HG03432 (cell line): ENCODE measurements around the gene TMEM53.
"Not testable (repeated sequence)": the region's sequence is repeated elsewhere in the genome, so short reads cannot be mapped to it uniquely, and the experiment has no call there.

ENCODE experiments used
- ATAC-seq: cut with Tn5 transposase; IDR thresholded peaks from one replicate; pipeline ENCODE4 v1.9.1; 2021; ENCODE audit warnings: mild to moderate bottlenecking, moderate library complexity; ENCODE audit not compliant: unreplicated experiment

Gene TMEM53

GRCh38 chr1:44699375-44699774 is 25.1 kb upstream of the TMEM53 start:
- ATAC-seq = not testable (repeated sequence)

- ATAC-seq = no peak
These were observed 23.9 kb upstream of the TMEM53 start for GRCh38 chr1:44698138-44698537.

GRCh38 chr1:44696789-44697345 is 22.6 kb upstream of the TMEM53 start:
- ATAC-seq = no peak

- no peak for ATAC-seq
These were observed 21.8 kb upstream of the TMEM53 start for GRCh38 chr1:44696101-44696500.

GRCh38 chr1:44695671-44696070 is 21.4 kb upstream of the TMEM53 start:
- no peak for ATAC-seq

GRCh38 chr1:44694863-44695478 is 20.7 kb upstream of the TMEM53 start:
- peak; percentile 68 for ATAC-seq

- no peak for ATAC-seq
These were observed 19.6 kb upstream of the TMEM53 start for GRCh38 chr1:44693900-44694299.

- ATAC-seq = no peak
These were observed 18.9 kb upstream of the TMEM53 start for GRCh38 chr1:44693159-44693558.

GRCh38 chr1:44689447-44689765 is 15.1 kb upstream of the TMEM53 start:
- ATAC-seq = no peak

GRCh38 chr1:44688760-44689446 is 14.6 kb upstream of the TMEM53 start:
- ATAC-seq = no peak

- no peak for ATAC-seq
These were observed 11.6 kb upstream of the TMEM53 start for GRCh38 chr1:44685881-44686280.

- ATAC-seq = no peak
These were observed 10.9 kb upstream of the TMEM53 start for GRCh38 chr1:44685218-44685617.

GRCh38 chr1:44684525-44684924 is 10.2 kb upstream of the TMEM53 start:
- peak; percentile 76 for ATAC-seq

- ATAC-seq = no peak
These were observed 8.6 kb upstream of the TMEM53 start for GRCh38 chr1:44682883-44683265.

- no peak for ATAC-seq
These were observed 7.9 kb upstream of the TMEM53 start for GRCh38 chr1:44681905-44682882.

- ATAC-seq = no peak
These were observed 5.2 kb upstream of the TMEM53 start for GRCh38 chr1:44679468-44679867.

GRCh38 chr1:44678626-44679025 is 4.3 kb upstream of the TMEM53 start:
- ATAC-seq = no peak

- no peak for ATAC-seq
These were observed 3.8 kb upstream of the TMEM53 start for GRCh38 chr1:44678120-44678519.

GRCh38 chr1:44677201-44677766 is 3.0 kb upstream of the TMEM53 start:
- ATAC-seq = no peak

GRCh38 chr1:44676484-44677200 is 2.4 kb upstream of the TMEM53 start:
- no peak for ATAC-seq
